Ishikawa (cell line): ENCODE results near the gene KIAA0319L.

ENCODE experiments used
- CEBPB ChIP-seq: IDR thresholded peaks from 2 replicates; pipeline ENCODE4 v1.6.1; 2012
- CREB1 ChIP-seq: IDR thresholded peaks from 2 replicates; pipeline ENCODE4 v1.6.1; 2012; ENCODE audit warnings: low read depth
- EGR1 ChIP-seq: IDR thresholded peaks from 2 replicates; pipeline ENCODE4 v1.6.1; 2012
- EP300 ChIP-seq: IDR thresholded peaks from 2 replicates; pipeline ENCODE4 v1.6.1; 2012; ENCODE audit warnings: borderline replicate concordance
- FOXM1 ChIP-seq: IDR thresholded peaks from 2 replicates; pipeline ENCODE4 v1.6.1; 2012; ENCODE audit warnings: low read depth, borderline replicate concordance
- NFIC ChIP-seq: IDR thresholded peaks from 2 replicates; pipeline ENCODE4 v1.6.1; 2012
- RAD21 ChIP-seq: IDR thresholded peaks from 2 replicates; pipeline ENCODE4 v1.6.1; 2012; ENCODE audit warnings: low read depth
- TAF1 ChIP-seq: IDR thresholded peaks from 2 replicates; pipeline ENCODE4 v1.6.1; 2012; ENCODE audit warnings: low read depth, mild to moderate bottlenecking
- TCF12 ChIP-seq: IDR thresholded peaks from 2 replicates; pipeline ENCODE4 v1.6.1; 2012; ENCODE audit warnings: low read depth
- TEAD4 ChIP-seq: IDR thresholded peaks from 2 replicates; pipeline ENCODE4 v1.6.1; 2012
- USF1 ChIP-seq: IDR thresholded peaks from 2 replicates; pipeline ENCODE4 v1.6.1; 2012
- YY1 ChIP-seq: IDR thresholded peaks from 2 replicates; pipeline ENCODE4 v1.6.1; 2012; ENCODE audit warnings: low read depth
- ZBTB7A ChIP-seq: IDR thresholded peaks from 2 replicates; pipeline ENCODE4 v1.6.1; 2012; ENCODE audit warnings: low read depth
- TF ChIP-seq, protein P1 (sequence below): IDR thresholded peaks from 2 replicates; pipeline ENCODE4 v1.6.1; 2012; ENCODE audit warnings: low read depth, mild to moderate bottlenecking
- TF ChIP-seq, protein P2 (sequence below): IDR thresholded peaks from 2 replicates; pipeline ENCODE4 v1.6.1; 2012

Gene KIAA0319L

DNA sequence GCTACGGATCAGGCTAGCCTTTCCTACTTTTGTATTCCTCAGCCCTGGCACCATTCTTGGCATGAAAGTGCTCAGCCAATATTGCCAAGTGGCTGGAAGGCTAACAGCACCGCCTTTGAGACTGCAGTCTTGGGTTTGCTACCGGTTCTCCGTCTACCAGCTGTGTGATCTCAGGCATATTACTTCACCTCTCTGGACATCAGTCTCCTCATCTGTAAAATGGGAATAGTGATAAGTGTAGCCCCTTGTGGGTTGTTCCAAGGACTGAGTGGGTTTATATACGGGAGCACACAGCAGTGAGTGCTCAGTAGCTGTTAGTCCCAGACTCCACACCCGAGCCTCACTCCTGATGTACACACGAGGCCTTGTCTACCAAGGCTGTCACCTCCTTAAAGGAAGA lies 29.6 kb upstream of the KIAA0319L start:
- no peak for TF ChIP-seq EGR1
- no peak for TF ChIP-seq USF1
- TF ChIP-seq CREB1: no peak
- TF ChIP-seq, protein P1, sequence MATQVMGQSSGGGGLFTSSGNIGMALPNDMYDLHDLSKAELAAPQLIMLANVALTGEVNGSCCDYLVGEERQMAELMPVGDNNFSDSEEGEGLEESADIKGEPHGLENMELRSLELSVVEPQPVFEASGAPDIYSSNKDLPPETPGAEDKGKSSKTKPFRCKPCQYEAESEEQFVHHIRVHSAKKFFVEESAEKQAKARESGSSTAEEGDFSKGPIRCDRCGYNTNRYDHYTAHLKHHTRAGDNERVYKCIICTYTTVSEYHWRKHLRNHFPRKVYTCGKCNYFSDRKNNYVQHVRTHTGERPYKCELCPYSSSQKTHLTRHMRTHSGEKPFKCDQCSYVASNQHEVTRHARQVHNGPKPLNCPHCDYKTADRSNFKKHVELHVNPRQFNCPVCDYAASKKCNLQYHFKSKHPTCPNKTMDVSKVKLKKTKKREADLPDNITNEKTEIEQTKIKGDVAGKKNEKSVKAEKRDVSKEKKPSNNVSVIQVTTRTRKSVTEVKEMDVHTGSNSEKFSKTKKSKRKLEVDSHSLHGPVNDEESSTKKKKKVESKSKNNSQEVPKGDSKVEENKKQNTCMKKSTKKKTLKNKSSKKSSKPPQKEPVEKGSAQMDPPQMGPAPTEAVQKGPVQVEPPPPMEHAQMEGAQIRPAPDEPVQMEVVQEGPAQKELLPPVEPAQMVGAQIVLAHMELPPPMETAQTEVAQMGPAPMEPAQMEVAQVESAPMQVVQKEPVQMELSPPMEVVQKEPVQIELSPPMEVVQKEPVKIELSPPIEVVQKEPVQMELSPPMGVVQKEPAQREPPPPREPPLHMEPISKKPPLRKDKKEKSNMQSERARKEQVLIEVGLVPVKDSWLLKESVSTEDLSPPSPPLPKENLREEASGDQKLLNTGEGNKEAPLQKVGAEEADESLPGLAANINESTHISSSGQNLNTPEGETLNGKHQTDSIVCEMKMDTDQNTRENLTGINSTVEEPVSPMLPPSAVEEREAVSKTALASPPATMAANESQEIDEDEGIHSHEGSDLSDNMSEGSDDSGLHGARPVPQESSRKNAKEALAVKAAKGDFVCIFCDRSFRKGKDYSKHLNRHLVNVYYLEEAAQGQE: no peak
- TF ChIP-seq FOXM1: no peak
- no peak for TF ChIP-seq EP300
- TF ChIP-seq ZBTB7A: no peak
- no peak for TF ChIP-seq NFIC
- no peak for TF ChIP-seq TEAD4
- no peak for TF ChIP-seq TCF12
- TF ChIP-seq RAD21: no peak
- no peak for TF ChIP-seq YY1

DNA sequence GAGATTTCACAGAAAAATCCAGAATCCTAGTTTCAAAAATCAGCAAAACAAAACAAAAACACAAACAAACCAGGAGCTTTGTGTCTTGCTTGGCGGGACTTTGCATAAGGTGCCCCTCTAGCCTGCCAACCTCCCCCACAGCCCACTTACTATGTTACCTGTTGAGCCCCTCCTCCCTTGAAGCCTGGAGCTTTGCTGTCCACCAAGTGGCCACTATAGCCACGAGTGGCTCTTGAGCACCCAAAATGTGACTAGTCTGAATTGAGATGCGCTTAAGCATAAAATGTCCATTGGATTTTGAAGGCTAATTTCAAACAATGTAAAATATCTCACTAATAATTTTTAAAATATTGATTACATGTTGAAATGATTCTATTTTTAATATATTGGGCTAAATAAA lies 28.1 kb upstream of the KIAA0319L start:
- TF ChIP-seq RAD21 (no peak), ZBTB7A (no peak), EP300 (no peak)
- TF ChIP-seq, protein P2, sequence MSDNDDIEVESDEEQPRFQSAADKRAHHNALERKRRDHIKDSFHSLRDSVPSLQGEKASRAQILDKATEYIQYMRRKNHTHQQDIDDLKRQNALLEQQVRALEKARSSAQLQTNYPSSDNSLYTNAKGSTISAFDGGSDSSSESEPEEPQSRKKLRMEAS: no peak

DNA sequence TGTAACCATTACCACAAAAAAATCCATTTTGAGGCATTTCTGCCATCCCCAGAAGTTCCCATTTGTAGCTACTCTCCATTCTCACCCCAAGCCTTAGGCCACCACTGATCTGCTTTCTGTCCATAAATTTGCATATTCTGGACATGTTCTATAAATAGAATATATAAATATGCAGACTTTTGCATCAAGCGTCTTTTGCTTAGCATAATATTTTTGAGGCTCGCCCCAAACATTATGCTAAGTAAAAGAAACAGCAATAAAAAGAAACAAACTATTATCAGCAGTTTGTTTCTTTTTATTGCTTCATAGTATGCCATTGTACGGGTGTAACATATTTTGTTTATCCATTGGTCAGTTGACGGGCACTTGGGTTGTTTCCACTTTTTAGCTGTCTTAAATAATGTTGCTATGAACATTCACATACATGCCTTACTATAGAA lies 23.8 kb upstream of the KIAA0319L start:
- TF ChIP-seq CREB1 (no peak), RAD21 (no peak), TEAD4 (no peak), FOXM1 (no peak), NFIC (no peak), TCF12 (no peak), EGR1 (no peak)
- TF ChIP-seq, protein P2: no peak

- TF ChIP-seq RAD21 (no peak), TEAD4 (no peak), EGR1 (no peak), YY1 (no peak), EP300 (no peak), ZBTB7A (no peak), TAF1 (no peak), CREB1 (no peak), TCF12 (no peak), NFIC (no peak), CEBPB (no peak)
- TF ChIP-seq, protein P2: no peak
Measured at GRCh38 chr1:35577071-35577998, 20.1 kb upstream of the KIAA0319L start.

DNA sequence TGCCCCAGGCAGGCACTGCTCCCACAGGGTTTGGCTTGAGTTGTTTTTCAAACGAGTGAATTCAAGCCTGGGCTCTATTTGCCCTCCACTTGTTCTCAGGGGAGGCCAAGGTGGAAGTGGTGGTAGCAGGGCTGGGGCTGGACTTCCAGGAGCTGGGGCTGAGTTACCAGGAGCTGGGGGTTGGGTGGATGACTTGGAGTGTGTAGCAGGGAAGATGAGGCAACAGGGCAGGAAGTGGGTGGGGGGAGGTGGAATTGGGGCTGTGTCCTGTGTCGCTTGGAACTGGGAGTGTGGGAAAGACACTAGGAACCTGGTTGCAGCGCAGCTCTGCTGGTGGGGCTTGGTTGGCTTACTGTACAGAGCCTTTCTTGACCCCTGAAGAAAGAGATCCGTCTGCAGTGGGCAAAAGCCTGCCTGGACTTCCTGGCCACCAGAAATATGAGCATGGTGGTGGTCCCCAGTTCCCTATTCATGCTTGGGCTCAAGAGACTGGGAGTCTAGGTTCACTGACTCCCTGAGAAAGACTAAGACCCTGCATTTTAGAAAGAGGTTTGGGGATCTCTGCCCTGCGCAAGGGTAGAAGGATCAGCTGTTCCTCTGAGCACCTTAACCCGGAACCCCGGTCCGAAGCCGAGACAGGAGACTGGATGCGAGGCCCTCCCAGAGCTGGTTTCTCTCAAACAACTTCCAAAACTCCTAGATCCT lies 19.0 kb upstream of the KIAA0319L start:
- TF ChIP-seq, protein P2: no peak
- no peak for TF ChIP-seq USF1
- no peak for TF ChIP-seq EP300
- TF ChIP-seq TEAD4: no peak
- no peak for TF ChIP-seq FOXM1
- TF ChIP-seq RAD21: no peak
- TF ChIP-seq CREB1: no peak
- TF ChIP-seq TCF12: no peak

GRCh38 chr1:35575416-35575958 lies 18.3 kb upstream of the KIAA0319L start:
- no peak for TF ChIP-seq ZBTB7A
- no peak for TF ChIP-seq EP300
- TF ChIP-seq TCF12: no peak
- TF ChIP-seq CEBPB: no peak
- no peak for TF ChIP-seq TEAD4
- TF ChIP-seq RAD21: no peak
- no peak for TF ChIP-seq YY1
- no peak for TF ChIP-seq EGR1
- TF ChIP-seq, protein P2: no peak
- TF ChIP-seq USF1: no peak
- TF ChIP-seq CREB1: no peak
- TF ChIP-seq, protein P1: no peak
- no peak for TF ChIP-seq NFIC
- no peak for TF ChIP-seq FOXM1
